NCI-H2107 treated with DMSO at 0.1 percent for 48 hours (cell line): ENCODE results near the gene KNG1.

Experiments used
- DNase-seq: peaks from one replicate; lab custom pipeline; 2025; ENCODE audit not compliant: unreplicated experiment; lab: John Stamatoyannopoulos, UW

KNG1 gene

GRCh38 chr3:186772701-186773417 lies 55.7 kb downstream of the KNG1 start:
- DNase-seq: no peak

- DNase-seq: no peak
Observed at GRCh38 chr3:186775999-186776398, 58.8 kb downstream of the KNG1 start.

GRCh38 chr3:186779204-186779603 lies 62.0 kb downstream of the KNG1 start:
- DNase-seq: no peak

GRCh38 chr3:186782542-186783057 lies 65.4 kb downstream of the KNG1 start:
- peak; percentile 91 for DNase-seq

- peak; percentile 92 for DNase-seq
Observed at GRCh38 chr3:186783058-186783730, 66.0 kb downstream of the KNG1 start, which contains the start of gene EIF4A2. TSS of gene EIF4A2 (plus strand) at chr3:186783577. CDS start at chr3:186783611, 34 bp downstream.

GRCh38 chr3:186783731-186784515 lies 66.8 kb downstream of the KNG1 start:
- DNase-seq: peak; percentile 75

GRCh38 chr3:186784820-186785494 lies 67.8 kb downstream of the KNG1 start:
- no peak for DNase-seq

GRCh38 chr3:186785495-186786018 lies 68.4 kb downstream of the KNG1 start:
- no peak for DNase-seq

GRCh38 chr3:186786922-186787321 lies 69.8 kb downstream of the KNG1 start:
- no peak for DNase-seq

- DNase-seq: peak; percentile 29
Observed at GRCh38 chr3:186787642-186788481, 70.7 kb downstream of the KNG1 start.

GRCh38 chr3:186788482-186789370 lies 71.6 kb downstream of the KNG1 start:
- DNase-seq: peak; percentile 34

- DNase-seq: no peak
Observed at GRCh38 chr3:186789554-186790260, 72.5 kb downstream of the KNG1 start.

GRCh38 chr3:186790261-186790981 lies 73.3 kb downstream of the KNG1 start:
- peak; percentile 43 for DNase-seq
